K562 (cell line): ENCODE data around the gene MBD2.

Source experiments
- CTCF ChIP-seq, 3 experiments: IDR thresholded peaks in 2 of 3; conservative IDR thresholded peaks in 1 of 3; 2 replicates each; pipeline ENCODE4 v1.5.1; 2011 to 2012; ENCODE audit warnings: low read length in 3 of 3, mild to moderate bottlenecking in 3 of 3, control low read depth in 2 of 3, improper control_type of control experiment in 1 of 3, inconsistent platforms in 1 of 3, low read depth in 1 of 3, mixed read lengths in 1 of 3, moderate library complexity in 1 of 3; ENCODE audit not compliant: insufficient read depth in 2 of 3
- FOXP1 ChIP-seq: sonication (generic); formaldehyde crosslinking; IDR thresholded peaks from 2 replicates; pipeline ENCODE4 v1.8.0; 2022; ENCODE audit warnings: mild to moderate bottlenecking, missing genetic modification reagents
- LEF1 ChIP-seq: fragments of 450-650 bp; IDR thresholded peaks from 2 replicates; pipeline ENCODE4 v1.6.1; 2016; ENCODE audit warnings: mild to moderate bottlenecking
- NCOA1 ChIP-seq: fragments of 450-650 bp; IDR thresholded peaks from 2 replicates; pipeline ENCODE4 v1.6.1; 2016; ENCODE audit warnings: low read depth
- POLR2A ChIP-seq: fragments of 450-650 bp; conservative IDR thresholded peaks from 2 replicates; pipeline ENCODE4 v1.6.1; 2016

GRCh38 chr18:54251606-54252390 lies 27.3 kb upstream of the MBD2 start:
- TF ChIP-seq LEF1 (no peak), FOXP1 (CRISPR knock-in tag) (no peak), NCOA1 (no peak), CTCF (IDR thresholded peaks at IDR 0.05 in 2 of 3, conservative IDR thresholded peaks at IDR 0.05 in 1 of 3; ENCODE audit: insufficient read depth in 2 of 3, low read depth in 1 of 3, low read length in 3 of 3) (no peak), POLR2A (no peak)
